IPS DF 4.7 (cell line): ENCODE data around the gene XAGE1B.
"Not testable (repeated sequence)": the region's sequence is repeated elsewhere in the genome, so short reads cannot be mapped to it uniquely, and the experiment has no call there.

Source experiments
- DNase-seq: peaks from one replicate; pipeline ENCODE4 v3.0.0-alpha.2; 2013; ENCODE audit warnings: low spot score; ENCODE audit errors: extremely low read depth

Gene XAGE1B, protein sequence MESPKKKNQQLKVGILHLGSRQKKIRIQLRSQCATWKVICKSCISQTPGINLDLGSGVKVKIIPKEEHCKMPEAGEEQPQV

DNA sequence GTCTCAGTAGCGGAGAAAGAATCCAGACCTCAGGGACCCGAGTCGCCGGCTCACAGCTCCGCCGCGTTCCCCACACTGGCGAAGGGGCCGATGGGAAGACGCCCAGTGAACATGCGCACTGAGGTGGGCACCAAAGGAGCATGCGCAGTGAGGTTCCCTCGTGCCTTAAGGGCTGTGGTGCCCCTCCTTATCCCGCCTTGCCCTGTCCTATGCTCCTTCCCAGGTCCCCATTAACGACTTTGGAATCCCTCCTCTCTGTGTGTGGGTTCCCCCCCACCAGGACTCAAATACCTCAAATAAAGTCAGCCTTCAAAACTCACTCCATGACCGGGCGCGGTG is at the start of gene XAGE1B:
Gene XAGE1B (minus strand): TSS at position 77 of the 339 bp plus-strand sequence. CDS start 1,536 bp downstream, outside the sequence.
- not testable (repeated sequence) for DNase-seq

DNA sequence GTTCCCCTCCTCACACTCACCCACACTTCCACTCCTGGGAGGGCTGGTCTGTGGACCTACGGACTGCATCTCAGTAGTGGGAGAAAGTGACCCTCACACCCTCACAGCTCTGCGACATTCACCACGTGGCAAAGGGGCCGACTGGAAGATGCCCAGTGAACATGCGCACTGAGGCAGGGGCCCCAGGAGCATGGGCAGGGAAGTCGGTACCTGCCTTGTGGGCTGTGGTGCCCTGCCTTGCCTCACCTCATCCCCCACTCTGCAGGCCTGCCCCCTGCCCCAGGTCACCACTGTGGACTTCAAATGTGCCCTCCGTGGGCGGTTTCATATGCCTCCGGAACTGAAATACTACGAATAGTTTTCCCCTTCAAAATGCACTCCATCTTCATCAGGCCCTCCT is 46.2 kb upstream of the XAGE1B start:
- DNase-seq = no peak

DNA sequence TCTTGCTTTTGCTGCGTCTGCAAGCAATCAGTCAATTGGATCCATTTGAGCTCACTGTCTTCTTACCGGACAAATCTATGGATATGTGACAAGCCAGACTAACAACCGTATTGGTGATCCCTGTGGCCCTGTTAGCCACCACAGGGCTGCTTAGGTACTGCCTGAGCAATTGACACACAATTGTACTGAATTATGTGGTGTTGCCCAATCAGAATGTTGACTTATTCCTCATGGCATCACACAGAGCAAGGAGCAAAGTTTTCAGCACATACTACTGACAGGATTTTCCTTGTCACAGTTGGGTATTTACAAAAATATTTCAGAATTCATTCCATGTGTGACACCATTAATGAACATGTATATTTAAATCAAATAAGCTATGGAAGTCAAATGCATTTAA is 41.3 kb upstream of the XAGE1B start:
- DNase-seq = no peak

DNA sequence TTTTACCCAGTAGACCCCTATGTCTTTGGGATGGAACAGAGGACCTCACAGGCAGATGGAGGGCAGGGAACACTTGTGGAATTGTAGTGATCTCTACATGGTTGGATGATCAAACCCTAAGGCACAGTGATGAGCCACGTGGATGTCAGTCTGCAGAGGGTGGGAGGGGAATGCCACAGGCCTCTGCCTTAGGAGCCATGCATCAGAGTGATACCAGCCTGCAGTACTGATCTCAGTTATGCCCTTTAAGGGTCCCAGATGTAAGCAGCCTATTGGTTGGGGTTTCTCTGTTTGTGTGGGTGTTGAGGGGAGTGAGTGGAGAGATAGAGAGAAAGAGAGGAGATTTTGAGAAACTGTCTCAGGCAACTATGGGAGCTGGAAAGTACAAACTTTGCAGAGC is 39.9 kb upstream of the XAGE1B start:
- no peak for DNase-seq

DNA sequence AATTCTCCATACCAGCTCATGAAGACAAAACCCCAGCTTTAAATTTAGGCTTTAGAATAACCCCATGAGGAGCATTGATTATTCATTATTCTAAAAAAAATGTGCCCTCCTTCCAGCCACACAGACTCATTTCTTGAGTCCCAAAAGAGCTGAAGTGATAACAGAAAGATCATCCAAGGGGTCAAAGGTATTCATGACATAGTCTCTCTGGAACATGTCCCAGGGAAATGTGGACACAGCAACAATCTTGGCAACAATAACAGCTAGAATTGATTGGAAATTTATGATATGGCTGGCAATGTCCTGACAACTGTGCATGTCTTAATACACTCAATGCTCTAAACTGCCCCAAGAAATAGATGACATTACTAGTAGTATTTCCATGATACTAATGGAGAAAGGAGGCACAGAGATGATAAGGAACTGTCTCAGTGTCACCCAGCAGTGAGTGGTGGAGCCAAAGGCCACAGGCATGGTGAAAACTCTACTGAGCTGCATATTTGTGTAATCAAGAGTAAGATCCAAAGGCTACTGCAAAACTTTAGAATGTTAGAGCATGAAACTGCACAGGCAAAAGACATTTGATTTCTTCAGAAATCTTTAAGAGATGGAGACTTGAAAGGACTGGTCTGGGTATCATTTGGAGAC is 37.3 kb upstream of the XAGE1B start:
- no peak for DNase-seq

DNA sequence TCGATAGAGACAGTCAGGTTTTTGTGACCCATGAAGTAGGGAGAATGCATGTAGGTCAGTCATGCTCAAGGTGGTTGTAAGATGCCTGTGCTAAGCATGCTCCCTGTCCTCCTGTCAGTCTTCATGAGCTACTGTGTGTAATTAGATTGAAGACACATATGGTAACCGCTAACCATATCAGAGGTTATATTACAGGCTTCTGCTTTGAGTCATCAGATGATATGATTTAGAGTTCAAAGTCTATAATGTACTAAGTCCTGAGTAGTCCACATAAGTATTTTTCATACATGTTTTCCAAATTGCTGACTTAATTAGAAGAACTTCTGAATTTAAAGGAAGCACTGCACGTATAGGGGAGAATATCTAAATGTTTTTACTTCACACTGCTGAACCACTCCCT is 31.9 kb upstream of the XAGE1B start:
- not testable (repeated sequence) for DNase-seq

DNA sequence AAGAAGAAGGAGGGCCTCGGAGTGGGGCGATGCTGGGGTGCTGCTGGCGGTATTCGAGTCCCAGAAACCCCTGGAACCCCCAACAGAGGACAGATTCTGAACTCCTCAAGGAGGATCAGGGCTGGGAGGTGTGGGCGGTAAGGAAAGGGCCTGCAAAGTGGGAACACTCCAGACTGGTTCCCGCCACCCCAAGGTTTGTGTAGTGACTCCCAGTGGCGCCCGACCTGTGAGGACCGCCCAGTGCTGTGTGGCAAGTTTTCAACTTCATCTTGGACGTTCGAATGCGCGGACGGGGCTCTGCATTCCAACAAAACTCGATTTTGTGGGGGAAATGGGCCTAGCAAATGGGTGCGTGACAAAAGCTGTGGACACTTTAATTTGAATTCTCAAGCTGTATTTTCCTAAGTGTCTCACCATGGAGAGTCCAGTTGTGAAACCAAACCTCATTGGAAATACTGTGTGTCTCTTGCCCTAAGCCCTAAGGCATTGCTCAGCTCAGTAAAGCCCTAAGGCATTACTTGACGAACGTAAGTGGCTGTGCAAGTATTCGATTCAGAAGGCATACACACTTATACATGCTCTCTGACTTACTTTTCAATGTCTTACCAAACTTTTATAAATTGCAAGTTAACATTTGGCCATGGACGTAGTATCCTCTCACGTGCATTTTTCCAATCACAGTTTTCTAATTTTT is 27.4 kb upstream of the XAGE1B start:
- DNase-seq = no peak

DNA sequence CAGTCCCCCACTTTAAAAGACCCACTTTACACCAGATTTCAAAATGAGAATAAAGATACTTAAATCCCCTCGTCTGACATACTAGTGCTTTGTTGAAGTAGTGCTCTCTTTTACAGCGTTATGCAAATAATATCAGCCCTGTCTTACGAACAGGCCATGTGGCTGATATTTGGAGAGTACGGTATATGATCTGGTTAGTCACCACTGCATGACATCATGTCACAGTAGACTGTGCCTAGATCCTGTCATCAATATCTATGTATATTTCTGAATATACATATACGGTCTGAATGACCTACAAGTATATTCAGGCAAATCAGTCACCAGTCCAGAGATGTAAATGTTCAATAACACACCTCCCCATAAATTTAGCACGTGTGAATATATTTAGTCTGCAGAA is 25.4 kb upstream of the XAGE1B start:
- DNase-seq = no peak

DNA sequence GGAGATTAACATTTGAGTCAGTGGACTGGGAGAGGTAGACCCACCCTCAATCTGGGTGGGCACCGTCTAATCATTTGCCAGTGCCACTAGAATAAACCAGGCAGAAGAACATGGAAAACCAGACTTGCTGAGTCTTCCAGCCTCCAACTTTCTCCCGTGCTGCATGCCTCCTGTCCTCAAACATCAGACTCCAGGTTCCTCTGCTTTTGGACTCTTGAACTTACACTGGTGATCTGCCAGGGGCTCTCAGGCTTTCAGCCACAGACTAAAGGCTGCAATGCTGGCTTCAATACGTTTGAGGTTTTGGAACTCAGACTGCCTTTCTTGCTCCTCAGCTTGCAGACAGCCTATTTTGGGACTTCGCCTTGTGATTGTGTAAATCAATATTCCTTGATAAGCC is 24.2 kb upstream of the XAGE1B start:
- not testable (repeated sequence) for DNase-seq

DNA sequence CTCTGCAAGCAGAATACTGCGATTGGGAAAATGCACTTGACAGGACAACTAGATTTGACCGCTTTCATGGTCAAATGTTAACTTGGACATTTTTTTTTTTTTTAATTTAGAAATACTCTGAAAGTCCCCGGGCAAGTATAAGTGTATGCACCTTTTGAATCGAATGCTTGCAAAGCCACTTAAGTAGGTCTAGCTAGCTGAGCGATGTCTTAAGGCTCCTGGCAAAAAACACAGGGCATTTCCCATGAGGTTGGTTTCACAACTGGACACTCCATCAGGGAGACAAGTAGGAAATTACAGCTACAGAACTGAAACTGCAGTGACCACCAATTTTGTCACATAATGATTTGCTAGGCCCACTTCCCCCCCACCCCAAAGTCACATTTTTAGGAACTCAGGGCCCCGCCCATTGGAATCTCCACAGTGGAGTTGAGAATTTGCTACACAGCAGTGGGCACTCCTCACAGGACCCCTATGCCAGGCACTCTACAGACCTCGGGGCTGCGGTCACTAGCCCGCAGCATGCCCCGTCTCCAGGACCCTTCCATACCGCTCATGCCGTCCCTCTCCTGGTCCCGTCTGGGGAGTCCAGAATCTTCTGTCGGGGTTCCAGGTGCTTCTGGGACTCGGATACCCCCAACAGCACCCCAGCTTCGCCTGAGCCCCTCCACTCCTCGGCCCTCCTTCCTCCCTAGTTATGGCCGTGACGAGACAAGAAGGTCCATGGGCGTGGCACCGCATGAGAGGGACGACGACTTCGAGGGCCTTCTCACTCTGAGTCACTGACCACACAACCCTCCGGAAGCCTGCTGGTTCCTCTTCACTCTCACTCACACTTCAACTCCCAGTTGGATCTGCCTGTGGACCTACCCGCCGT is 515 bp downstream of the XAGE1B start:
- not testable (repeated sequence) for DNase-seq

DNA sequence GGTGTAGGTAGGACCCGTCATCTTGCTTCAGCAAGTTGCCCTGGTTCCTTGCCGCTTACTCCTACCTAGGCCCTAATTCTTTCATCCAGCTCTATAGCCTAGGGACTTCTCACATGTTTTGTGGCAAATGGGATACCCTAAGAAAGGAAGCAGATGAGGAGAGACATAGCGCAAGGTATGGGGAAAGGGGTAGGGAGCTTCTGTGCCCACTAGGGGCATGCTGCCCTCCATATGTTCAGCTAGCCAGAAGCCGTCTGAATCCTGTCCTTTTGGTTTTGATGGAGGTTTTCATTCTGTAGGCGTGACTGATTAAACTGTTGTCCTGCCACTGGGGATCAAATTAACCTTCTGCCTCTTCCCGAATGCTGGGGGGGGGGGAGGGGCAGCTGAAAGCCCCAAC is 5.7 kb downstream of the XAGE1B start:
- DNase-seq = not testable (repeated sequence)

DNA sequence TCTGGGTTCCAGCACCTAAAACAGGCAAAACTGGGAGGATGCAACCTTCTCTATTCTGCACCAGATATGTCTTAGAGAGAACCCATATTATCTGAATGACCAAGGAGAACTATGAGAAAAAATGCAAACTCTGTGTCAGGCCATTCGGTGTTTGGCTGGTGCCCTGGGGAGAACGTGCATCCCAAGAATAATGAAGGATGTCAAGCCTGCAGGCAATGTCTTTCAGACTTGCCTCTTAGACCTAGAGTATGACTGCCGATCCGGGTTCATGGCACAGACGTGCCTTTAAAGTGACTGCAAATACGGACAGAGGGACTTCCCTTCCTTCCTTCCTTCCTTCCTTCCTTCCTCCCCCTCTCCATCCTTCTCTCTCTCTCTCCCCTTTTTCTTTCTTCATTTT is 6.9 kb downstream of the XAGE1B start:
- no peak for DNase-seq

DNA sequence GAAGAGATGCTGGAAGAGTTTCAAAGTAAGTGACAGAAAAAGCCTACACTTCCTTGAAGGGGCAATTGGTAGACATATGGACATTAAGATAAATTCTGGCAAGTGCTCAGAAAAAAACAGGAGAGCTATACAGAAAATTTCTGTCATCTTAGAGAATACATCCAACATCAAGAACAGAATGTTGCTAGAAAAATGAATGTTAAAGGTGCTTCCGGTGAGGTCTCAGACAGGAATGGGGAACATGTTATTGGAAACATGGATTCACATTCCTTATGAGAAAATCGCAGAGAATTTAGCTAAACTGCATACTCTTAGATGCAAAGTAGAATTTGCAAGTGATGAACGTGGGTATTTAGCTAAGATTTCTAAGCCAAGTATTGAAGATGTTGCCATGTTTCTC is 9.5 kb downstream of the XAGE1B start:
- no peak for DNase-seq

DNA sequence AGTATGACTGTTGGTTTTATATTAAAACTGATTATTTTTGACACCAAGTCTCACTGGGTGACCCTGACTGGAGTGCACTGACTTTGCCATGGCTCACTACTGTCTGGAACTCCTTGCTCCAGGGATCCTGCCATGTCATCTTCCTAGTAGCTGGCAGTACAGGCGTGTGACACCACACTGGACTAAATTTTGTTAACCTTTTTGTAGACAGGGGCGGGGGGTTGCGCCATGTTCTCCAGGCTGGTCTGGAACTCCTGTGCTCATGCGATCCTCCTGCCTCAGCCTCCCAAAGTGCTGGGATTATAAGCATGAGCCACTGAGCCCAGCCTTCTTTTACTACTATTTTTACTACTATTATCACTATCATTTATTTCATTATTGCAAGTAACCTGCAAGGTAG is 12.3 kb downstream of the XAGE1B start:
- DNase-seq = no peak

DNA sequence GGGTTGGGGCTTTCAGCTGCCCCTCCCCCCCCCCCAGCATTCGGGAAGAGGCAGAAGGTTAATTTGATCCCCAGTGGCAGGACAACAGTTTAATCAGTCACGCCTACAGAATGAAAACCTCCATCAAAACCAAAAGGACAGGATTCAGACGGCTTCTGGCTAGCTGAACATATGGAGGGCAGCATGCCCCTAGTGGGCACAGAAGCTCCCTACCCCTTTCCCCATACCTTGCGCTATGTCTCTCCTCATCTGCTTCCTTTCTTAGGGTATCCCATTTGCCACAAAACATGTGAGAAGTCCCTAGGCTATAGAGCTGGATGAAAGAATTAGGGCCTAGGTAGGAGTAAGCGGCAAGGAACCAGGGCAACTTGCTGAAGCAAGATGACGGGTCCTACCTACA is 15.5 kb downstream of the XAGE1B start:
- DNase-seq = not testable (repeated sequence)

DNA sequence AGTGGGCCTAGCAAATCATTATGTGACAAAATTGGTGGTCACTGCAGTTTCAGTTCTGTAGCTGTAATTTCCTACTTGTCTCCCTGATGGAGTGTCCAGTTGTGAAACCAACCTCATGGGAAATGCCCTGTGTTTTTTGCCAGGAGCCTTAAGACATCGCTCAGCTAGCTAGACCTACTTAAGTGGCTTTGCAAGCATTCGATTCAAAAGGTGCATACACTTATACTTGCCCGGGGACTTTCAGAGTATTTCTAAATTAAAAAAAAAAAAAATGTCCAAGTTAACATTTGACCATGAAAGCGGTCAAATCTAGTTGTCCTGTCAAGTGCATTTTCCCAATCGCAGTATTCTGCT is 20.5 kb downstream of the XAGE1B start:
- not testable (repeated sequence) for DNase-seq

DNA sequence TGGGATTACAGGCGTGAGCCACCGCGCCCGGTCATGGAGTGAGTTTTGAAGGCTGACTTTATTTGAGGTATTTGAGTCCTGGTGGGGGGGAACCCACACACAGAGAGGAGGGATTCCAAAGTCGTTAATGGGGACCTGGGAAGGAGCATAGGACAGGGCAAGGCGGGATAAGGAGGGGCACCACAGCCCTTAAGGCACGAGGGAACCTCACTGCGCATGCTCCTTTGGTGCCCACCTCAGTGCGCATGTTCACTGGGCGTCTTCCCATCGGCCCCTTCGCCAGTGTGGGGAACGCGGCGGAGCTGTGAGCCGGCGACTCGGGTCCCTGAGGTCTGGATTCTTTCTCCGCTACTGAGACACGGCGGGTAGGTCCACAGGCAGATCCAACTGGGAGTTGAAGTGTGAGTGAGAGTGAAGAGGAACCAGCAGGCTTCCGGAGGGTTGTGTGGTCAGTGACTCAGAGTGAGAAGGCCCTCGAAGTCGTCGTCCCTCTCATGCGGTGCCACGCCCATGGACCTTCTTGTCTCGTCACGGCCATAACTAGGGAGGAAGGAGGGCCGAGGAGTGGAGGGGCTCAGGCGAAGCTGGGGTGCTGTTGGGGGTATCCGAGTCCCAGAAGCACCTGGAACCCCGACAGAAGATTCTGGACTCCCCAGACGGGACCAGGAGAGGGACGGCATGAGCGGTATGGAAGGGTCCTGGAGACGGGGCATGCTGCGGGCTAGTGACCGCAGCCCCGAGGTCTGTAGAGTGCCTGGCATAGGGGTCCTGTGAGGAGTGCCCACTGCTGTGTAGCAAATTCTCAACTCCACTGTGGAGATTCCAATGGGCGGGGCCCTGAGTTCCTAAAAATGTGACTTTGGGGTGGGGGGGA is 21.1 kb downstream of the XAGE1B start, which contains the start of gene XAGE1A:
Gene XAGE1A (plus strand): TSS at position 264 of the 874 bp plus-strand sequence. CDS start 1,554 bp downstream, outside the sequence.
- DNase-seq = not testable (repeated sequence)

DNA sequence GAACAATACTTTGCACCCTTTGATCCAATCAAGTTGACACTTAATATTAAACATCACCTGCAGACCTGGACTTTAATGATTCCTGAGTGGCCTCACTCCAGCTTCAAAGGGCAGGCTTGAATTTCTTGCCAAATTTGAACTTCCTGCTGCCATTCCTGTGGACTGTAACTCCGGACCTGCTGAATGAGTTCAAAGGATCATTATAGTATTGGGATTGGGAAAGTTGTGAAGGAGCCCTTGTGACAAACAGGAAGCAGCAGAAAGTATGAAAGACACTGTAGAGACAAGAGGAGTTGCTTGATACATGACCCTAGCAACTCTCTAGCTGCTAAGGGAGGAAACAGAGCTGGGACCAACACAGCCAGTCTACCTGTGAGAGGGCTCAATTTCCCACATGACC is 45.6 kb downstream of the XAGE1B start:
- not testable (repeated sequence) for DNase-seq
